HepG2 (cell line): ENCODE data around the gene VWCE.

Experiments used
- CBX2 ChIP-seq, 2 experiments: fragments of 200-600 bp in 1 of 2; sonication (generic); formaldehyde crosslinking in 1 of 2; IDR thresholded peaks; 2 replicates each; pipeline versions ENCODE4 v1.7.0 to v1.8.1; 2018 to 2022; ENCODE audit warnings: low read depth in 2 of 2, low read length in 1 of 2, mild to moderate bottlenecking in 1 of 2, missing genetic modification reagents in 1 of 2
- CTCF ChIP-seq: sonication (generic); formaldehyde crosslinking; IDR thresholded peaks from 2 replicates; pipeline ENCODE4 v1.5.0; 2020; ENCODE audit warnings: mild to moderate bottlenecking, missing genetic modification reagents, moderate library complexity
- HOXA7 ChIP-seq: sonication (generic); formaldehyde crosslinking; IDR thresholded peaks from 2 replicates; pipeline ENCODE4 v1.8.1; 2022; ENCODE audit warnings: mild to moderate bottlenecking, missing genetic modification reagents, moderate library complexity
- NCOA1 ChIP-seq: sonication (generic); formaldehyde crosslinking; IDR thresholded peaks from 2 replicates; pipeline ENCODE4 v1.9.0; 2021; ENCODE audit warnings: missing genetic modification reagents
- ZNF451 ChIP-seq: sonication (generic); formaldehyde crosslinking; IDR thresholded peaks from 2 replicates; pipeline ENCODE4 v1.5.0; 2020; ENCODE audit warnings: mild to moderate bottlenecking, missing genetic modification reagents
- ZNF609 ChIP-seq: sonication (generic); formaldehyde crosslinking; IDR thresholded peaks from 2 replicates; pipeline ENCODE4 v1.4.0; 2020; ENCODE audit warnings: mild to moderate bottlenecking, missing genetic modification reagents, borderline replicate concordance

- TF ChIP-seq HOXA7 (CRISPR knock-in tag) (no peak), CBX2 (IDR thresholded peaks at IDR 0.05; ENCODE audit: low read depth, low read length) (no peak), CBX2 (CRISPR knock-in tag; IDR thresholded peaks at IDR 0.05; ENCODE audit: low read depth) (no peak), ZNF609 (CRISPR knock-in tag) (no peak), ZNF451 (CRISPR knock-in tag) (no peak), CTCF (no peak), NCOA1 (CRISPR knock-in tag) (no peak)
Observed at GRCh38 chr11:61343792-61344745, 49.0 kb upstream of the VWCE start.
